KMS-11 (cell line): ENCODE measurements around the gene PDE8B.

Experiments
- H2AFZ ChIP-seq: fragments of 200-600 bp; sonication (generic); 2 replicates; pipeline ENCODE4 v1.6.1; 2016; ENCODE audit warnings: antibody characterized with exemption, mixed run types, low read depth
- H3K27ac ChIP-seq: fragments of 200-600 bp; sonication (generic); 2 replicates; pipeline ENCODE4 v1.6.1; 2016; ENCODE audit warnings: mild to moderate bottlenecking, mixed run types
- H3K27me3 ChIP-seq: fragments of 200-600 bp; sonication (generic); 2 replicates; pipeline ENCODE4 v1.6.1; 2017; ENCODE audit warnings: mild to moderate bottlenecking, low read depth, mixed run types, moderate library complexity; ENCODE audit not compliant: insufficient read depth
- H3K36me3 ChIP-seq: fragments of 200-600 bp; sonication (generic); 2 replicates; pipeline ENCODE4 v1.6.1; 2017; ENCODE audit warnings: mild to moderate bottlenecking, mixed run types; ENCODE audit not compliant: insufficient read depth
- H3K4me1 ChIP-seq: fragments of 200-600 bp; sonication (generic); 2 replicates; pipeline ENCODE4 v1.6.1; 2016; ENCODE audit warnings: mild to moderate bottlenecking, low read depth, mixed run types; ENCODE audit not compliant: poor library complexity, severe bottlenecking
- H3K4me2 ChIP-seq: fragments of 200-600 bp; sonication (generic); 2 replicates; pipeline ENCODE4 v1.7.0; 2016; ENCODE audit warnings: mild to moderate bottlenecking, mixed run types
- H3K4me3 ChIP-seq: fragments of 200-600 bp; sonication (generic); IDR thresholded peaks from 2 replicates; pipeline ENCODE4 v1.6.1; 2017; ENCODE audit warnings: low read depth, low read length, mixed read lengths; ENCODE audit not compliant: insufficient read depth
- H3K79me2 ChIP-seq: fragments of 200-600 bp; sonication (generic); 2 replicates; pipeline ENCODE4 v1.6.1; 2016; ENCODE audit warnings: low read depth, mixed run types; ENCODE audit not compliant: insufficient read depth
- H3K9ac ChIP-seq: fragments of 200-600 bp; sonication (generic); 2 replicates; pipeline ENCODE4 v1.6.1; 2016; ENCODE audit warnings: mild to moderate bottlenecking, mixed run types
- H4K20me1 ChIP-seq: fragments of 200-600 bp; sonication (generic); 2 replicates; pipeline ENCODE4 v1.6.1; 2016; ENCODE audit warnings: mild to moderate bottlenecking, mixed run types; ENCODE audit not compliant: insufficient read depth
- TF ChIP-seq, protein P1 (sequence below): fragments of 200-600 bp; sonication (generic); conservative IDR thresholded peaks from 2 replicates; pipeline ENCODE4 v1.6.1; 2017; ENCODE audit warnings: low read depth, mild to moderate bottlenecking, antibody characterized with exemption, low read length, moderate library complexity, mixed read lengths

PDE8B gene

DNA sequence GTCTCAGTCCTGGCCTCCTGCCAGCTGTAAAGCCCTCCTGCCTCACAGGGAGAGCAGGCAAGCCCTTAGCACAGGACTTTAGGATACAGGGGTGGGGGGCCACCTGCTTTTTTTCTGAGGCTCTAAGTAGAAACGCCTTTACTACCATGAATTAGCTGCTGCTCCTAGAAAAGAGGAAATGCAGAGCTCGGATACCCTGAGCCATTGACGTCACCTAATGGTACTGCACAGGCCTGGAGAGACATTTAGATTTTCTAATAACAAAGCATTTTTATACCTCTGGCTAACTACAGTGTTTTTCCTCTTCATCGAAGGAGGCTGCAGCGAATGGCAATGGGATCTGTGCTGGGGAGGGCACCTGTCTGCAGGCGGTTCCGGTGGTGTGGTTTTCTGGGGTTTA, 144.6 kb downstream of the PDE8B start:
- Histone ChIP-seq H3K27ac (no peak overlapping the region), H3K36me3 (no peaks in the 10 kb centered on the region), H3K9ac (no peak overlapping the region), H3K4me3 (no peak overlapping the region), H2AFZ (no peak overlapping the region), H3K4me1 (peaks cover 17% of the 10 kb centered on the region), H3K79me2 (no peaks in the 10 kb centered on the region), H3K27me3 (no peaks in the 10 kb centered on the region), H4K20me1 (no peaks in the 10 kb centered on the region), H3K4me2 (no peak overlapping the region)
- TF ChIP-seq, protein P1, sequence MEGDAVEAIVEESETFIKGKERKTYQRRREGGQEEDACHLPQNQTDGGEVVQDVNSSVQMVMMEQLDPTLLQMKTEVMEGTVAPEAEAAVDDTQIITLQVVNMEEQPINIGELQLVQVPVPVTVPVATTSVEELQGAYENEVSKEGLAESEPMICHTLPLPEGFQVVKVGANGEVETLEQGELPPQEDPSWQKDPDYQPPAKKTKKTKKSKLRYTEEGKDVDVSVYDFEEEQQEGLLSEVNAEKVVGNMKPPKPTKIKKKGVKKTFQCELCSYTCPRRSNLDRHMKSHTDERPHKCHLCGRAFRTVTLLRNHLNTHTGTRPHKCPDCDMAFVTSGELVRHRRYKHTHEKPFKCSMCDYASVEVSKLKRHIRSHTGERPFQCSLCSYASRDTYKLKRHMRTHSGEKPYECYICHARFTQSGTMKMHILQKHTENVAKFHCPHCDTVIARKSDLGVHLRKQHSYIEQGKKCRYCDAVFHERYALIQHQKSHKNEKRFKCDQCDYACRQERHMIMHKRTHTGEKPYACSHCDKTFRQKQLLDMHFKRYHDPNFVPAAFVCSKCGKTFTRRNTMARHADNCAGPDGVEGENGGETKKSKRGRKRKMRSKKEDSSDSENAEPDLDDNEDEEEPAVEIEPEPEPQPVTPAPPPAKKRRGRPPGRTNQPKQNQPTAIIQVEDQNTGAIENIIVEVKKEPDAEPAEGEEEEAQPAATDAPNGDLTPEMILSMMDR: no peak

DNA sequence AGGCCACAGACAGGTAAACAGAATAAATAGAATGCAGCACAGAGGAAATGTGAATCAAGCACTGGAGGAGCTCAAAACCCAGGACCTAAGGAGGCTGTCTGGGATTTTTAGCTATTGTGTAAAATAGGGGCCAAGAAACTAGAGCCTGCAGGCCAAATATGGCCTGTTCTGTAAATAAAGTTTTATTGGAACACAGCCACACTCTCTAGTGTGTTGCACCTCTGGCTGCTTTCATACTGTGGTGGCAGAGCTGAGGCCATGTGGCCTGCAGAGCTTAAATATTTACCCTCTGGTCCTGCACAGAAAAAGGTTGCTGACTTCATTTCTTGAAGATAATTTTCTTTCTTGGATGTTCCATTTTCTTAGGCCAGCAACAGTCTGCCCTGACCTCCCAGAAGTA, 145.3 kb downstream of the PDE8B start:
- Histone ChIP-seq H3K27ac (no peak overlapping the region), H3K9ac (no peak overlapping the region), H3K79me2 (no peaks in the 10 kb centered on the region), H3K27me3 (no peaks in the 10 kb centered on the region), H2AFZ (no peak overlapping the region), H3K4me1 (peaks cover 17% of the 10 kb centered on the region), H3K4me2 (no peak overlapping the region), H3K4me3 (no peak overlapping the region), H4K20me1 (no peaks in the 10 kb centered on the region), H3K36me3 (no peaks in the 10 kb centered on the region)
- TF ChIP-seq, protein P1: no peak

- H3K36me3 ChIP-seq: no peaks in the 10 kb centered on the region
- H3K79me2 ChIP-seq: no peaks in the 10 kb centered on the region
- H3K4me1 ChIP-seq: peaks cover 17% of the 10 kb centered on the region
- peak overlapping the region; percentile 30; the same call in 1 of the 2 replicates for H3K4me2 ChIP-seq
- no peak overlapping the region for H3K9ac ChIP-seq
- H2AFZ ChIP-seq: no peak overlapping the region
- no peak overlapping the region for H3K27ac ChIP-seq
- H3K27me3 ChIP-seq: no peaks in the 10 kb centered on the region
- H4K20me1 ChIP-seq: no peaks in the 10 kb centered on the region
- TF ChIP-seq, protein P1: no peak
- H3K4me3 ChIP-seq: no peak overlapping the region
Measured at GRCh38 chr5:77356740-77357139, 146.3 kb downstream of the PDE8B start.

- H4K20me1 ChIP-seq: no peaks in the 10 kb centered on the region
- no peak overlapping the region for H3K9ac ChIP-seq
- H3K4me2 ChIP-seq: no peak overlapping the region
- H3K27ac ChIP-seq: no peak overlapping the region
- no peaks in the 10 kb centered on the region for H3K27me3 ChIP-seq
- no peak overlapping the region for H3K4me3 ChIP-seq
- H3K4me1 ChIP-seq: peaks cover 17% of the 10 kb centered on the region
- H3K79me2 ChIP-seq: no peaks in the 10 kb centered on the region
- no peaks in the 10 kb centered on the region for H3K36me3 ChIP-seq
- TF ChIP-seq, protein P1: no peak
- no peak overlapping the region for H2AFZ ChIP-seq
Measured at GRCh38 chr5:77358255-77359205, 148.1 kb downstream of the PDE8B start.
